GM23338 (cell line): ENCODE data around the gene CXorf49. TPM values are rescaled to one million over a fixed set of nuclear protein-coding genes. Genes with fewer than 3 reads are reported as not detected.

Source experiments
- ATAC-seq: fragments of 200-7000 bp; cut with Tn5 transposase; 3 replicates; pipeline ENCODE4 v1.9.1; 2020
- DNase-seq: peaks from one replicate; pipeline ENCODE4 v3.0.0-alpha.2; 2015; ENCODE audit warnings: low spot score
- H2AFZ ChIP-seq: fragments of 200-600 bp; sonication (generic); 2 replicates; pipeline ENCODE4 v1.8.0; 2016; ENCODE audit warnings: antibody characterized with exemption, mild to moderate bottlenecking, moderate library complexity
- H3F3A ChIP-seq: fragments of 200-600 bp; sonication (generic); replicated peaks from 2 replicates; pipeline ENCODE4 v1.8.0; 2017; ENCODE audit warnings: antibody characterized with exemption, mixed run types, low read depth
- H3K27ac ChIP-seq: fragments of 200-600 bp; sonication (generic); 2 replicates; pipeline ENCODE4 v1.6.1; 2016; ENCODE audit warnings: low read depth
- H3K27me3 ChIP-seq: fragments of 200-600 bp; sonication (generic); 2 replicates; pipeline ENCODE4 v1.8.0; 2016; ENCODE audit warnings: mild to moderate bottlenecking, mixed run types, moderate library complexity; ENCODE audit not compliant: insufficient read depth
- H3K36me3 ChIP-seq: fragments of 200-600 bp; sonication (generic); 2 replicates; pipeline ENCODE4 v1.8.0; 2016; ENCODE audit warnings: mild to moderate bottlenecking; ENCODE audit not compliant: insufficient read depth
- H3K4me1 ChIP-seq: fragments of 200-600 bp; sonication (generic); 2 replicates; pipeline ENCODE4 v1.8.0; 2016; ENCODE audit warnings: mild to moderate bottlenecking, moderate library complexity; ENCODE audit not compliant: insufficient read depth
- H3K4me2 ChIP-seq: fragments of 200-600 bp; sonication (generic); 2 replicates; pipeline ENCODE4 v1.7.1; 2017; ENCODE audit warnings: mixed run types
- H3K4me3 ChIP-seq: fragments of 200-600 bp; sonication (generic); 2 replicates; pipeline ENCODE4 v1.6.1; 2016; ENCODE audit warnings: mixed run types
- H3K79me2 ChIP-seq: fragments of 200-600 bp; sonication (generic); replicated peaks from 2 replicates; pipeline ENCODE4 v1.8.0; 2017; ENCODE audit warnings: mild to moderate bottlenecking; ENCODE audit not compliant: insufficient read depth
- H3K9me2 ChIP-seq: fragments of 200-600 bp; sonication (generic); 2 replicates; pipeline ENCODE4 v1.8.0; 2017; ENCODE audit not compliant: insufficient read depth
- H4K20me1 ChIP-seq: fragments of 200-600 bp; sonication (generic); replicated peaks from 2 replicates; pipeline ENCODE4 v1.8.0; 2017; ENCODE audit warnings: mild to moderate bottlenecking; ENCODE audit not compliant: insufficient read depth
- H3K27ac Mint-ChIP-seq: 2 replicates; pipeline ENCODE4 v1.8.0; 2020; ENCODE audit warnings: inconsistent platforms, mild to moderate bottlenecking, moderate library complexity, mixed read lengths
- H3K27me3 Mint-ChIP-seq: 3 replicates; pipeline ENCODE4 v1.8.0; 2022; ENCODE audit warnings: low read depth, mild to moderate bottlenecking, moderate library complexity, mixed read lengths, inconsistent platforms; ENCODE audit not compliant: insufficient read depth, poor library complexity
- H3K36me3 Mint-ChIP-seq: 3 replicates; pipeline ENCODE4 v1.8.0; 2021; ENCODE audit warnings: low read depth, mild to moderate bottlenecking, inconsistent platforms, moderate library complexity, mixed read lengths
- H3K4me1 Mint-ChIP-seq: 3 replicates; pipeline ENCODE4 v1.8.0; 2020; ENCODE audit warnings: mild to moderate bottlenecking, inconsistent platforms, mixed read lengths
- H3K4me3 Mint-ChIP-seq: 3 replicates; pipeline ENCODE4 v1.8.0; 2021; ENCODE audit warnings: moderate library complexity, mild to moderate bottlenecking, inconsistent platforms, mixed read lengths
- H3K9me3 Mint-ChIP-seq: 3 replicates; pipeline ENCODE4 v1.8.0; 2020; ENCODE audit warnings: moderate library complexity, mild to moderate bottlenecking, inconsistent platforms, mixed read lengths
- CREB1 ChIP-seq: fragments of 250-450 bp; sonication (Bioruptor Pico); IDR thresholded peaks from 2 replicates; pipeline ENCODE4 v1.5.0; 2020; ENCODE audit warnings: low read depth, mild to moderate bottlenecking, moderate library complexity
- CTCF ChIP-seq, 2 experiments: fragments of 200-600 bp in 1 of 2; sonication (generic) in 1 of 2; conservative IDR thresholded peaks; 2 replicates each; pipeline versions ENCODE4 v1.5.1 to v1.6.1; 2016 to 2017; ENCODE audit warnings: antibody characterized with exemption in 2 of 2, low read depth in 2 of 2, mild to moderate bottlenecking in 2 of 2, moderate library complexity in 1 of 2
- EZH2 ChIP-seq: fragments of 200-600 bp; sonication (generic); IDR thresholded peaks from one replicate; pipeline ENCODE4 v1.8.0; 2017; ENCODE audit warnings: antibody characterized with exemption, mild to moderate bottlenecking, low read depth; ENCODE audit not compliant: unreplicated experiment
- EZH2phosphoT487 ChIP-seq: fragments of 200-600 bp; sonication (generic); IDR thresholded peaks from one replicate; pipeline ENCODE4 v1.8.1; 2018; ENCODE audit warnings: antibody characterized with exemption; ENCODE audit not compliant: unreplicated experiment
- JUNB ChIP-seq: IDR thresholded peaks from one replicate; pipeline ENCODE4 v1.6.1; 2016; ENCODE audit warnings: antibody characterized with exemption; ENCODE audit not compliant: unreplicated experiment
- NANOG ChIP-seq: IDR thresholded peaks from 2 replicates; pipeline ENCODE4 v1.6.1; 2016; ENCODE audit warnings: antibody characterized with exemption, borderline replicate concordance
- POLR2AphosphoS5 ChIP-seq: IDR thresholded peaks from 2 replicates; pipeline ENCODE4 v1.6.1; 2016; ENCODE audit warnings: antibody characterized with exemption, low read depth
- STAT1 ChIP-seq: IDR thresholded peaks from one replicate; pipeline ENCODE4 v1.6.1; 2016; ENCODE audit warnings: antibody characterized with exemption; ENCODE audit not compliant: unreplicated experiment
- ZNF114 ChIP-seq: fragments of 250-450 bp; sonication (Bioruptor Pico); IDR thresholded peaks from 2 replicates; pipeline ENCODE4 v1.5.0; 2020; ENCODE audit warnings: mild to moderate bottlenecking, moderate library complexity
- ZNF331 ChIP-seq: fragments of 250-450 bp; sonication (Bioruptor Pico); IDR thresholded peaks from 2 replicates; pipeline ENCODE4 v1.5.0; 2020; ENCODE audit warnings: low read depth, mild to moderate bottlenecking, moderate library complexity
- ZNF462 ChIP-seq: fragments of 250-450 bp; sonication (Bioruptor Pico); IDR thresholded peaks from 2 replicates; pipeline ENCODE4 v1.5.0; 2020; ENCODE audit warnings: mild to moderate bottlenecking, moderate library complexity
- polyA plus RNA-seq: library from polyadenylated mRNA; unstranded; fragments of >200 nt; fragmentation: Nextera tagmentation; extraction: Ambion mirVana; gene quantifications from 2 replicates; pipeline ENCODE4 v1.2.1, GENCODE V29; 2016
- total RNA-seq: library from RNA; depleted of rRNA; stranded (reverse); fragments of >200 nt; shearing (Covaris generic); gene quantifications from 2 replicates; pipeline ENCODE4 v1.2.3, GENCODE V29; 2014
- TF ChIP-seq, protein P1 (sequence below): IDR thresholded peaks from one replicate; pipeline ENCODE4 v1.6.1; 2018; ENCODE audit warnings: antibody characterized with exemption; ENCODE audit not compliant: unreplicated experiment
- TF ChIP-seq, protein P2 (sequence below): IDR thresholded peaks from 2 replicates; pipeline ENCODE4 v1.6.1; 2016; ENCODE audit warnings: antibody characterized with exemption

Gene CXorf49
- total and polyA plus RNA-seq, 2 experiments from 2014 or later: not detected

GRCh38 chrX:71666240-71667223, 51.6 kb downstream of the CXorf49 start:
- peak; percentile 6 for DNase-seq
- Histone ChIP-seq H3K79me2 (no peaks in the 10 kb centered on the region), H3K27me3 (no peaks in the 10 kb centered on the region), H4K20me1 (no peaks in the 10 kb centered on the region), H3K4me1 (no peaks in the 10 kb centered on the region), H3K36me3 (no peaks in the 10 kb centered on the region), H3F3A (no peaks in the 10 kb centered on the region), H3K4me2 (no peak overlapping the region), H3K4me3 (no peak overlapping the region), H2AFZ (no peak overlapping the region), H3K9me2 (no peaks in the 10 kb centered on the region), H3K27ac (no peak overlapping the region)
- Mint-ChIP-seq H3K36me3 (no peaks in the 10 kb centered on the region; the same call in 2 of the 3 replicates), H3K27ac (no peak overlapping the region), H3K9me3 (no peaks in the 10 kb centered on the region), H3K4me1 (no peaks in the 10 kb centered on the region; the same call in 2 of the 3 replicates), H3K4me3 (no peak overlapping the region), H3K27me3 (peaks cover 4% of the 10 kb centered on the region)
- TF ChIP-seq POLR2AphosphoS5 (no peak), CTCF (conservative IDR thresholded peaks at IDR 0.05; ENCODE audit: low read depth in 2 of 2) (no peak), ZNF114 (CRISPR knock-in tag) (no peak), ZNF331 (no peak), NANOG (no peak), EZH2 (no peak), JUNB (no peak), STAT1 (no peak), ZNF462 (CRISPR knock-in tag) (no peak), EZH2phosphoT487 (no peak), CREB1 (no peak)
- TF ChIP-seq, protein P1, sequence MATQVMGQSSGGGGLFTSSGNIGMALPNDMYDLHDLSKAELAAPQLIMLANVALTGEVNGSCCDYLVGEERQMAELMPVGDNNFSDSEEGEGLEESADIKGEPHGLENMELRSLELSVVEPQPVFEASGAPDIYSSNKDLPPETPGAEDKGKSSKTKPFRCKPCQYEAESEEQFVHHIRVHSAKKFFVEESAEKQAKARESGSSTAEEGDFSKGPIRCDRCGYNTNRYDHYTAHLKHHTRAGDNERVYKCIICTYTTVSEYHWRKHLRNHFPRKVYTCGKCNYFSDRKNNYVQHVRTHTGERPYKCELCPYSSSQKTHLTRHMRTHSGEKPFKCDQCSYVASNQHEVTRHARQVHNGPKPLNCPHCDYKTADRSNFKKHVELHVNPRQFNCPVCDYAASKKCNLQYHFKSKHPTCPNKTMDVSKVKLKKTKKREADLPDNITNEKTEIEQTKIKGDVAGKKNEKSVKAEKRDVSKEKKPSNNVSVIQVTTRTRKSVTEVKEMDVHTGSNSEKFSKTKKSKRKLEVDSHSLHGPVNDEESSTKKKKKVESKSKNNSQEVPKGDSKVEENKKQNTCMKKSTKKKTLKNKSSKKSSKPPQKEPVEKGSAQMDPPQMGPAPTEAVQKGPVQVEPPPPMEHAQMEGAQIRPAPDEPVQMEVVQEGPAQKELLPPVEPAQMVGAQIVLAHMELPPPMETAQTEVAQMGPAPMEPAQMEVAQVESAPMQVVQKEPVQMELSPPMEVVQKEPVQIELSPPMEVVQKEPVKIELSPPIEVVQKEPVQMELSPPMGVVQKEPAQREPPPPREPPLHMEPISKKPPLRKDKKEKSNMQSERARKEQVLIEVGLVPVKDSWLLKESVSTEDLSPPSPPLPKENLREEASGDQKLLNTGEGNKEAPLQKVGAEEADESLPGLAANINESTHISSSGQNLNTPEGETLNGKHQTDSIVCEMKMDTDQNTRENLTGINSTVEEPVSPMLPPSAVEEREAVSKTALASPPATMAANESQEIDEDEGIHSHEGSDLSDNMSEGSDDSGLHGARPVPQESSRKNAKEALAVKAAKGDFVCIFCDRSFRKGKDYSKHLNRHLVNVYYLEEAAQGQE: no peak
- TF ChIP-seq, protein P2, sequence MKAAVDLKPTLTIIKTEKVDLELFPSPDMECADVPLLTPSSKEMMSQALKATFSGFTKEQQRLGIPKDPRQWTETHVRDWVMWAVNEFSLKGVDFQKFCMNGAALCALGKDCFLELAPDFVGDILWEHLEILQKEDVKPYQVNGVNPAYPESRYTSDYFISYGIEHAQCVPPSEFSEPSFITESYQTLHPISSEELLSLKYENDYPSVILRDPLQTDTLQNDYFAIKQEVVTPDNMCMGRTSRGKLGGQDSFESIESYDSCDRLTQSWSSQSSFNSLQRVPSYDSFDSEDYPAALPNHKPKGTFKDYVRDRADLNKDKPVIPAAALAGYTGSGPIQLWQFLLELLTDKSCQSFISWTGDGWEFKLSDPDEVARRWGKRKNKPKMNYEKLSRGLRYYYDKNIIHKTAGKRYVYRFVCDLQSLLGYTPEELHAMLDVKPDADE: no peak
- ATAC-seq: no peak
